HG03469 (cell line): Measurements from ENCODE around the gene CCDC201.
"Not testable (repeated sequence)": the region's sequence is repeated elsewhere in the genome, so short reads cannot be mapped to it uniquely, and the experiment has no call there.

Experiments used
- ATAC-seq: cut with Tn5 transposase; IDR thresholded peaks from one replicate; pipeline ENCODE4 v1.9.1; 2021; ENCODE audit warnings: mild to moderate bottlenecking, moderate library complexity, moderate number of reproducible peaks; ENCODE audit not compliant: unreplicated experiment

CCDC201 gene

DNA sequence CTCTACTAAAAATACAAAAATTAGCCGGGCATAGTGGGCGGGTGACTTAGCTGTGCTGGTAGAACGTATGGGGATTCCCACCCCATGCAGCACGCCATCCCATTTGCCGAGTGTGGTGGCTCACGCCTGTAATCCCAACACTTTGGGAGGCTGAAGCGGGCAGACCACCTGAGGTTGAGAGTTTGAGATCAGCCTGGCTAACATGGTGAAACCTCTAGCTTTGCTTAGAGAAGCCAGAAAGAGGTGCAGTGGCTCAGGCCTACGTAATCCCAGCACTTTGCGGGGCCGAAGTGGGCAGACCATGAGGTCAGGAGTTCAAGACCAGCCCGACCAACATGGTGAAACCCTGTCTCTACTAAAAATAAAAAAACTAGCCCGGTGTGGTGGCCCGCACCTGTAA lies 45.2 kb downstream of the CCDC201 start:
- ATAC-seq = not testable (repeated sequence)

- not testable (repeated sequence) for ATAC-seq
Measured at GRCh38 chr7:45826550-45826949, 46.3 kb downstream of the CCDC201 start.

DNA sequence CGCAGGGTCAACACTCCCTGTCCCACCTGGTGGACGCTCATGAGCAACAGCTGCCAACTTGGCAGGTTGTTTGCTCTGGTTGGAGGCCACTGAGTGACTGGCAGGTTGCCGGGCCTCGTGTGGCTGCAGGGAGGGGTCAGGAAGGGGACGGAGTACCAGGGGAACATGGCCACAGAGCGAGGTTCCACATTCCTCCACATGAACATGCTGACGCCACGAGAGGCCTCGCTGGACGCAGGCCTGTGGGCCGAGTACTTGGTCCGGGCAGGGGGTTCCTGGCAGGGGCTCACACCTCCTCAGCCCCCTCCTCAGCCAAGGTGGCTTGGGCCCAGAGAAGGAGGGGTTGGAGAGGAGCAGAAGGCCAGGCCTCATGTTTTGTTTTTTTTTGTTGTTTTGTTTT lies 54.1 kb downstream of the CCDC201 start:
- not testable (repeated sequence) for ATAC-seq

DNA sequence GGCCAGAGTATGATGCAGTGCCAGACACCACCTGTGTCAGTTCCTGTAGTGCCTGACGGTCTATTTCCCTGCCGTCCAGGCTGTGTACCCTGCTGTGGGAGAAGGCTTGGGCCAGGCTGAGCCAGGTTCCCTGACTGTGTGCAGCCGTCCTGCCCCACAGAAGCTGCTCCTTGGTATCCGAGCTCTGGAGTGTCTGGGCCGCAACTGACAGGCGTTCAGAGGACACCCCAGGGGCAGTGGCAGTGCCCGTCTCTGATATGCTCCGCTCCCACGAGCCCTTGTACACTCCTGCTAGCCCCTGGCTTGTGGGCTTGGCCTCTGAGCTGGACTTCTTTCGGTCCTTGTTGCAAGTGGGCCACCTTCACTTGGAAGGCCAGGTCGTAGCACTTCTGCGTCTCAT lies 55.0 kb downstream of the CCDC201 start:
- not testable (repeated sequence) for ATAC-seq

DNA sequence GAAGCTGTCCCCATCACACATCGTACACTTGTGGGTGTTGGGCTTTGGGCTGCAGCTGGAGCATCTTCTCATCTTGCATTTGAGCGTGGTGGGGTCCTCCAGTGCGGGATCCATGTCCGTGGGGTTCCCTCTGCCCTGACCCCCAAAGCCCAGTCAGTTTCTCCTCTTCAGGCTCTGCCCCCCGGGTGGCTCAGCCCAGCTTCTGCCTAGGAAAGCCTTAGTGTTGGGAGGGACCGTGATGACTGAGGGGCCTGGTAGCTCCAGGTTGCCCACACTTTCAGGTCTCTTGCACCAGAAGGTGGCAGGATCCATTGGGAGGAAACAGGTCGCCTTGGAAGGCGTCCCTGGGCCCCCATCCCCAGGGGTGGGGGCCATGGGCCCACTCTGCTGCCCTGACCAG lies 55.9 kb downstream of the CCDC201 start:
- ATAC-seq = not testable (repeated sequence)

GRCh38 chr7:45814216-45815118 lies 58.4 kb downstream of the CCDC201 start:
- ATAC-seq = not testable (repeated sequence)

GRCh38 chr7:45813771-45814170 lies 59.1 kb downstream of the CCDC201 start:
- not testable (repeated sequence) for ATAC-seq

- ATAC-seq = no peak
Measured at GRCh38 chr7:45812946-45813345, 59.9 kb downstream of the CCDC201 start.

- not testable (repeated sequence) for ATAC-seq
Measured at GRCh38 chr7:45811652-45812234, 61.1 kb downstream of the CCDC201 start.

DNA sequence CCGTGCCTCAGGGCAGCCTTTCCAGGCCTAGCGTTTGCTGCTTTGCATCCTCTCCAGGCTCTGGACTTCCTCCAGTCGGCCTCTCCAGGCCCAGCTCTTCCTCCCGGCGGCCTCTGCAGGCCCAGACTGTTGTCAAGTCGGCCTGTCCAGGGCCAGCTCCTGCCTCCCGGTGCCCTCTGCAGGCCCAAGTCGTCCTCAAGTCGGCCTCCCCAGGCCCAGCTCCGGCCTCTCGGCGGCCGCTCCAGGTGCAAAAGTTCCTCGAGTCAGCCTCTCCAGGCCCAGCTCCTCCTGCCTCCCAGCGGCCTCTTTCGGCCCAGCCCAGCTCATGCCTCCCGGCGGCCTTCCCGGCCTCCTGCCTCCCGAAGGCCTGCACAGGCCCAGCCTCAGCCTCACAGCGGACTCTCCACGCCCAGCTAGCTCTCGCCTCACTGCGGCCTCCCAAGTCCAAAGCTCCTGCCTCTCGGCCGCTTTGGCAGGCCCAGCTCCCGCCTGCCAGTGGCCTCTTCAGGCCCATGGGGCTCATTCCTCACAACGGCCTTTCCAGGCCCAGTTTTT lies 62.4 kb downstream of the CCDC201 start:
- ATAC-seq = not testable (repeated sequence)
